K562 (cell line): ENCODE measurements around the gene SHROOM3. TPM values are rescaled to one million over a fixed set of nuclear protein-coding genes. Genes with fewer than 3 reads are reported as not detected.

ENCODE experiments used
- ATAC-seq: fragments of 200-7000 bp; cut with Tn5 transposase; 3 replicates; pipeline ENCODE4 v1.9.1; 2020; ENCODE audit warnings: moderate library complexity
- BruUV-seq: library from RNA; stranded (reverse); fragments of 400-500 nt; replicated peaks from 2 replicates; lab custom pipeline; 2021; lab: Mats Ljungman, UMichigan
- CTCF ChIA-PET: fragments of 300-600 bp; formaldehyde crosslinking; extraction: SDS; loops from one replicate; lab custom pipeline; 2021; ENCODE audit warnings: low intra/inter-chr PET ratio; lab: Yijun Ruan, JAX
- POLR2A ChIA-PET: fragments of 300-600, 350-650 bp; sonication (Branson Sonifier 250); formaldehyde crosslinking; extraction: SDS; loops from one replicate; lab custom pipeline; 2021; ENCODE audit warnings: antibody characterized with exemption, inconsistent platforms; lab: Yijun Ruan, JAX
- DNase-seq, 4 experiments: peaks; one replicate each; pipeline versions ENCODE4 v3.0.0 to v3.0.0-alpha.2; 2011 to 2018; ENCODE audit warnings: low spot score in 3 of 4, mixed read lengths in 3 of 4; ENCODE audit errors: extremely low read depth in 1 of 4
- FAIRE-seq: peaks from 2 replicates; lab custom pipeline; 2011; peaks lifted over from hg19 to GRCh38; lab: Jason Lieb, UNC
- H2AFZ ChIP-seq: 2 replicates; pipeline ENCODE4 v1.6.0; 2011; ENCODE audit warnings: low read depth, low read length, control low read depth, inconsistent platforms
- H3K27ac ChIP-seq: fragments of 200-600 bp; 3 replicates; pipeline ENCODE4 v1.8.0; 2011; ENCODE audit warnings: low read depth, mild to moderate bottlenecking, control low read depth, inconsistent platforms, low read length, moderate library complexity, mixed read lengths; ENCODE audit errors: extremely low read depth
- H3K27me3 ChIP-seq, 2 experiments: fragments of 300-600 bp in 1 of 2; 2 replicates in 1 of 2; 3 replicates in 1 of 2; pipeline versions ENCODE4 v1.6.0 to v1.8.0; 2011; ENCODE audit warnings: inconsistent platforms in 2 of 2, low read length in 2 of 2, mild to moderate bottlenecking in 1 of 2, mixed read lengths in 1 of 2, moderate library complexity in 1 of 2; ENCODE audit not compliant: control insufficient read depth in 2 of 2, insufficient read depth in 2 of 2
- H3K36me3 ChIP-seq: fragments of 300-600 bp; 3 replicates; pipeline ENCODE4 v1.8.0; 2011; ENCODE audit warnings: mild to moderate bottlenecking, low read length, inconsistent platforms; ENCODE audit not compliant: control insufficient read depth, insufficient read depth
- H3K4me1 ChIP-seq, 2 experiments: fragments of 200-600 bp in 1 of 2; replicated peaks in 1 of 2; 2 replicates in 1 of 2; 3 replicates in 1 of 2; pipeline versions ENCODE4 v1.5.1 to v1.8.0; 2011; ENCODE audit warnings: inconsistent platforms in 2 of 2, low read length in 2 of 2, mild to moderate bottlenecking in 1 of 2, mixed read lengths in 1 of 2, moderate library complexity in 1 of 2; ENCODE audit not compliant: control insufficient read depth in 2 of 2, insufficient read depth in 2 of 2
- H3K4me2 ChIP-seq: 2 replicates; pipeline ENCODE4 v1.6.1; 2011; ENCODE audit warnings: low read length, control low read depth, inconsistent platforms, mixed read lengths; ENCODE audit not compliant: insufficient read depth
- H3K4me3 ChIP-seq: fragments of 200-600 bp; sonication (generic), shearing (Covaris generic); 2 replicates; pipeline ENCODE4 v1.5.1; 2016; ENCODE audit warnings: control low read depth, inconsistent platforms
- H3K79me2 ChIP-seq: fragments of 200-600 bp; 3 replicates; pipeline ENCODE4 v1.8.0; 2011; ENCODE audit warnings: low read length, inconsistent platforms; ENCODE audit not compliant: control insufficient read depth, insufficient read depth
- H3K9ac ChIP-seq, 2 experiments: 2 replicates each; pipeline versions ENCODE4 v1.6.0 to v1.6.1; 2011; ENCODE audit warnings: low read depth in 2 of 2, low read length in 2 of 2, control low read depth in 1 of 2, inconsistent platforms in 1 of 2, mild to moderate bottlenecking in 1 of 2, mixed read lengths in 1 of 2; ENCODE audit not compliant: insufficient read depth in 1 of 2
- H3K9me1 ChIP-seq: one replicate; pipeline ENCODE4 v1.6.0; 2011; ENCODE audit warnings: inconsistent platforms, mild to moderate bottlenecking, low read length, moderate library complexity; ENCODE audit not compliant: control insufficient read depth, insufficient read depth
- H3K9me3 ChIP-seq: replicated peaks from 2 replicates; pipeline ENCODE4 v1.5.1; 2011; ENCODE audit warnings: low read depth, low read length, inconsistent platforms; ENCODE audit not compliant: control insufficient read depth, insufficient read depth
- H4K20me1 ChIP-seq: replicated peaks from 2 replicates; pipeline ENCODE4 v1.6.1; 2011; ENCODE audit warnings: low read length, inconsistent platforms, mixed read lengths; ENCODE audit not compliant: control insufficient read depth, insufficient read depth
- EP400 ChIP-seq: fragments of 450-650 bp; IDR thresholded peaks from 2 replicates; pipeline ENCODE4 v1.6.1; 2017; ENCODE audit warnings: antibody characterized with exemption, mild to moderate bottlenecking, moderate library complexity
- ETV6 ChIP-seq, 3 experiments: fragments of 150-350 bp in 1 of 3; sonication (generic) in 1 of 3; formaldehyde crosslinking in 1 of 3; IDR thresholded peaks; 2 replicates each; pipeline versions ENCODE4 v1.6.1 to v1.8.0; 2014 to 2022; ENCODE audit warnings: borderline replicate concordance in 2 of 3, low read depth in 2 of 3, antibody characterized with exemption in 1 of 3, low read length in 1 of 3, mild to moderate bottlenecking in 1 of 3, missing genetic modification reagents in 1 of 3
- HOXB6 ChIP-seq: fragments of 250-450 bp; sonication (Bioruptor Pico); IDR thresholded peaks from 2 replicates; pipeline ENCODE4 v1.5.1; 2022; ENCODE audit warnings: mild to moderate bottlenecking, borderline replicate concordance
- NCOR1 ChIP-seq: fragments of 450-650 bp; IDR thresholded peaks from 2 replicates; pipeline ENCODE4 v1.6.1; 2016; ENCODE audit warnings: mild to moderate bottlenecking, moderate library complexity
- SIN3A ChIP-seq, 2 experiments: fragments of 150-350 bp in 1 of 2; IDR thresholded peaks; 2 replicates each; pipeline ENCODE4 v1.6.1; 2011 to 2016; ENCODE audit warnings: borderline replicate concordance in 2 of 2, low read depth in 2 of 2, low read length in 2 of 2, mild to moderate bottlenecking in 2 of 2, moderate library complexity in 2 of 2; ENCODE audit not compliant: control insufficient read depth in 1 of 2
- SP1 ChIP-seq: sonication (generic); formaldehyde crosslinking; IDR thresholded peaks from 2 replicates; pipeline ENCODE4 v1.8.1; 2022; ENCODE audit warnings: mild to moderate bottlenecking, missing genetic modification reagents
- SPI1 ChIP-seq: IDR thresholded peaks from 2 replicates; pipeline ENCODE4 v1.6.1; 2011; ENCODE audit warnings: low read depth, low read length, control low read depth, borderline replicate concordance
- SRSF7 ChIP-seq: fragments of 200-400 bp; formaldehyde crosslinking; optimal IDR thresholded peaks from 2 replicates; pipeline ENCODE3; 2017; ENCODE audit warnings: mild to moderate bottlenecking, low read depth, low read length
- ZNF140 ChIP-seq: fragments of 250-450 bp; sonication (Bioruptor Pico); IDR thresholded peaks from 2 replicates; pipeline ENCODE4 v1.8.0; 2021; ENCODE audit warnings: moderate library complexity, mild to moderate bottlenecking, inconsistent platforms
- ZNF589 ChIP-seq: fragments of 200-800 bp; sonication (Bioruptor generic); IDR thresholded peaks from 2 replicates; pipeline ENCODE4 v1.6.1; 2016; ENCODE audit warnings: low read depth, missing genetic modification characterization, missing compliant biosample characterization
- ZNF609 ChIP-seq: sonication (generic); formaldehyde crosslinking; IDR thresholded peaks from 2 replicates; pipeline ENCODE4 v1.8.1; 2023; ENCODE audit warnings: missing genetic modification reagents, mild to moderate bottlenecking, borderline replicate concordance
- WGBS: fragments of 100-300 bp; shearing (Covaris generic); methylation state at CpG from one replicate; pipeline ENCODE4 v1.1.6; 2016; ENCODE audit warnings: low coverage, mixed read lengths; ENCODE audit not compliant: insufficient coverage; ENCODE audit errors: missing lambda C conversion rate; 5-methylcytosine and 5-hydroxymethylcytosine counted together
- in situ Hi-C: fragments of 300-500 bp; cut with MboI; formaldehyde crosslinking; loops from 4 replicates; pipeline ENCODE4 v1.15.0; 2018; ENCODE audit warnings: inconsistent platforms, mixed read lengths
- intact Hi-C: fragments of 100-400 bp; cut with micrococcal nuclease; formaldehyde crosslinking; loops from 2 replicates; pipeline ENCODE4 v1.14.2; 2022
- polyA plus RNA-seq, 8 experiments: library from polyadenylated mRNA; depleted of rRNA in 4 of 8; stranded (reverse) in 5 of 8; unstranded in 3 of 8; fragments of >200 nt; fragmentation: Nextera tagmentation in 2 of 8; fragmentation: Illumina TruSeq in 1 of 8; extraction: Ambion mirVana in 2 of 8; extraction: Trizol in 1 of 8; gene quantifications; 2 replicates each; pipeline versions ENCODE4 v1.2.1 to v1.2.3, GENCODE V29; 2011 to 2014; ENCODE audit warnings: inconsistent platforms in 1 of 8, missing spikeins in 1 of 8
- total RNA-seq, 7 experiments: library from RNA; depleted of rRNA in 6 of 7; stranded (reverse); fragments of >200 nt in 6 of 7; fragmentation: Illumina TruSeq in 2 of 7; extraction: Trizol in 2 of 7; gene quantifications; 2 replicates each; pipeline versions ENCODE4 v1.2.1 to v1.2.3, GENCODE V29; 2011 to 2021; ENCODE audit warnings: low replicate concordance in 1 of 7

SHROOM3 gene
- total and polyA plus RNA-seq, 9 of the 15 experiments (the other 6 are each of a cell fraction or from before 2014, with no cell fraction given), result 0.01 to 0.07 TPM; not detected in 7

- in situ Hi-C loops, result no loop called here
- 6% methylated on average over 1 of the region's 1 CpG for WGBS
- no peak for FAIRE-seq
- no peak overlapping the region for H3K4me3 ChIP-seq
- no peak overlapping the region for H3K27ac ChIP-seq
- no peak for DNase-seq
- intact Hi-C loops, result no loop called here
- H3K79me2 ChIP-seq, result no peaks in the 10 kb centered on the region
- BruUV-seq, result no TSS peak
- H3K27me3 ChIP-seq, result no peaks in the 10 kb centered on the region; a peak in 1 of 5 replicates
- TF ChIP-seq SIN3A (IDR thresholded peaks at IDR 0.05; ENCODE audit: borderline replicate concordance in 2 of 2, control insufficient read depth in 1 of 2, low read depth in 2 of 2, low read length in 2 of 2), result no peak
- TF ChIP-seq ZNF140 (CRISPR knock-in tag), result no peak
- no peak overlapping the region for H3K9ac ChIP-seq
- H3K4me2 ChIP-seq, result no peak overlapping the region
- H3K4me1 ChIP-seq, result no peaks in the 10 kb centered on the region
- ChIA-PET CTCF (no interaction called here), POLR2A (interaction anchor here (0.7 kb wide), 1 partner anchor 114 kb away, joined by 4 read pairs; no protein-coding TSS in a partner anchor)
- H2AFZ ChIP-seq, result no peak overlapping the region
- H4K20me1 ChIP-seq, result no peaks in the 10 kb centered on the region
- no peaks in the 10 kb centered on the region for H3K36me3 ChIP-seq
- ATAC-seq, result no peak
- no peaks in the 10 kb centered on the region for H3K9me3 ChIP-seq
- no peaks in the 10 kb centered on the region for H3K9me1 ChIP-seq
Measured at GRCh38 chr4:76649086-76649485, 214.1 kb downstream of the SHROOM3 start.

GRCh38 chr4:76651616-76652015 is 216.6 kb downstream of the SHROOM3 start:
- H2AFZ ChIP-seq, result no peak overlapping the region
- no peak overlapping the region for H3K27ac ChIP-seq
- no peak overlapping the region for H3K9ac ChIP-seq
- ATAC-seq (no peak), DNase-seq (no peak), FAIRE-seq (no peak)
- intact Hi-C loops (no loop called here), in situ Hi-C loops (no loop called here)
- no peaks in the 10 kb centered on the region for H3K79me2 ChIP-seq
- no peaks in the 10 kb centered on the region for H3K9me1 ChIP-seq
- no peak overlapping the region for H3K4me3 ChIP-seq
- H3K9me3 ChIP-seq, result no peaks in the 10 kb centered on the region
- H3K4me1 ChIP-seq, result no peaks in the 10 kb centered on the region
- no peaks in the 10 kb centered on the region; a peak in 1 of 5 replicates for H3K27me3 ChIP-seq
- ChIA-PET CTCF (no interaction called here), POLR2A (no interaction called here)
- H3K4me2 ChIP-seq, result no peak overlapping the region
- 4% methylated on average over 2 of the region's 2 CpGs for WGBS
- no TSS peak for BruUV-seq
- no peaks in the 10 kb centered on the region for H3K36me3 ChIP-seq
- H4K20me1 ChIP-seq, result no peaks in the 10 kb centered on the region
- no peak for TF ChIP-seq SPI1
- no peak for TF ChIP-seq ZNF589 (CRISPR knock-in tag)
- no peak for TF ChIP-seq EP400
- TF ChIP-seq ZNF609 (CRISPR knock-in tag), result no peak
- no peak for TF ChIP-seq SP1 (CRISPR knock-in tag)
- no peak for TF ChIP-seq ETV6 (IDR thresholded peaks at IDR 0.05; ENCODE audit: borderline replicate concordance in 1 of 2, low read depth in 2 of 2, low read length in 1 of 2)
- no peak for TF ChIP-seq ETV6 (CRISPR knock-in tag; IDR thresholded peaks at IDR 0.05; ENCODE audit: borderline replicate concordance)
- no peak for TF ChIP-seq HOXB6
- no peak for TF ChIP-seq SRSF7
- TF ChIP-seq NCOR1, result no peak
